ENCODE results near the gene CD52. TPM values are rescaled to one million over a fixed set of nuclear protein-coding genes. Genes with fewer than 3 reads are reported as not detected.

The CD52 gene
- total RNA-seq, 1 experiment from 2014 or later: 1.6 TPM

- peak overlapping the region; percentile 96 for H3K27ac ChIP-seq (ENCODE audit: low read length)
- intact Hi-C loops (cut with micrococcal nuclease; ENCODE audit: unreplicated experiment): no loop called here
- in situ Hi-C loops (cut with HindIII; ENCODE audit: low pct_unique_long_range_greater_than_20kb, low sequenced_read_pairs): no loop called here
- ATAC-seq (0 out of 2 replicates have a peak, but pooled peaks have one; percentile 10), DNase-seq (ENCODE audit: low read depth, low spot score) (no peak)
- no peaks in the 10 kb centered on the region for H3K27me3 ChIP-seq (ENCODE audit: control insufficient read depth, insufficient read depth, low read length)
- ChIA-PET POLR2A (no interaction called here), CTCF (no interaction called here)
- peaks cover 10% of the 10 kb centered on the region for H3K36me3 ChIP-seq (ENCODE audit: control insufficient read depth, insufficient read depth, low read length)
- no peak overlapping the region for H3K4me3 ChIP-seq (ENCODE audit: low read depth in 2 of 2, low read length in 2 of 2)
- no peaks in the 10 kb centered on the region for H3K9me3 ChIP-seq (ENCODE audit: control insufficient read depth, insufficient read depth, low read depth, low read length)
- peaks cover 51% of the 10 kb centered on the region for H3K4me1 ChIP-seq (ENCODE audit: control insufficient read depth, insufficient read depth, low read length)
- no peak for TF ChIP-seq REST (IDR thresholded peaks at IDR 0.05; ENCODE audit: insufficient read depth in 1 of 2, low read depth in 2 of 2, low read length in 1 of 2)
- no peak for TF ChIP-seq SIN3A (IDR thresholded peaks at IDR 0.05; ENCODE audit: borderline replicate concordance, insufficient read depth, low read depth, low read length)
- no peak for TF ChIP-seq CTCF (IDR thresholded peaks at IDR 0.05)
- TF ChIP-seq TCF7L2 (IDR thresholded peaks at IDR 0.05; ENCODE audit: low read depth, low read length): no peak
- no peak for TF ChIP-seq POLR2AphosphoS5 (IDR thresholded peaks at IDR 0.05; ENCODE audit: low read depth, low read length)
- BruUV-seq (replicated peaks): no TSS peak
These were observed 39.5 kb upstream of the CD52 start for GRCh38 chr1:26278303-26278702.

GRCh38 chr1:26278724-26279455 lies 38.9 kb upstream of the CD52 start:
- Histone ChIP-seq H3K4me3 (ENCODE audit: low read depth in 2 of 2, low read length in 2 of 2) (peak overlapping the region; percentile 78), H3K27ac (ENCODE audit: low read length) (peak overlapping the region; percentile 96), H3K4me1 (ENCODE audit: control insufficient read depth, insufficient read depth, low read length) (peaks cover 51% of the 10 kb centered on the region), H3K36me3 (ENCODE audit: control insufficient read depth, insufficient read depth, low read length) (peaks cover 10% of the 10 kb centered on the region), H3K27me3 (ENCODE audit: control insufficient read depth, insufficient read depth, low read length) (no peaks in the 10 kb centered on the region), H3K9me3 (ENCODE audit: control insufficient read depth, insufficient read depth, low read depth, low read length) (no peaks in the 10 kb centered on the region)
- in situ Hi-C loops (cut with HindIII; ENCODE audit: low pct_unique_long_range_greater_than_20kb, low sequenced_read_pairs): no loop called here
- ChIA-PET POLR2A (interaction anchor here (0.6 kb wide), 1 partner anchor 1391 kb away, joined by 3 read pairs; no protein-coding TSS in a partner anchor), CTCF (interaction anchor here (0.6 kb wide), 1 partner anchor 44 kb away, joined by 3 read pairs; no protein-coding TSS in a partner anchor)
- BruUV-seq (replicated peaks): TSS peak; percentile 28
- TF ChIP-seq SIN3A (IDR thresholded peaks at IDR 0.05; ENCODE audit: borderline replicate concordance, insufficient read depth, low read depth, low read length): no peak
- TF ChIP-seq POLR2AphosphoS5 (IDR thresholded peaks at IDR 0.05; ENCODE audit: low read depth, low read length): no peak
- TF ChIP-seq TCF7L2 (IDR thresholded peaks at IDR 0.05; ENCODE audit: low read depth, low read length): no peak
- TF ChIP-seq REST (IDR thresholded peaks at IDR 0.05; ENCODE audit: insufficient read depth in 1 of 2, low read depth in 2 of 2, low read length in 1 of 2): no peak
- intact Hi-C loops (cut with micrococcal nuclease; ENCODE audit: unreplicated experiment): no loop called here
- ATAC-seq: no peak
- no peak for DNase-seq (ENCODE audit: low read depth, low spot score)

Data from Panc1 (cell line).